D721Med (cell line): Measurements from ENCODE around the gene PTPN14.

Experiments
- DNase-seq: peaks from one replicate; pipeline ENCODE4 v3.0.0; 2011; ENCODE audit warnings: low spot score; ENCODE audit not compliant: insufficient read length
- FAIRE-seq: peaks from 2 replicates; lab custom pipeline; 2011; peaks lifted over from hg19 to GRCh38; lab: Jason Lieb, UNC
- CTCF ChIP-seq: IDR thresholded peaks from 2 replicates; pipeline ENCODE4 v1.5.1; 2012; ENCODE audit warnings: mild to moderate bottlenecking, control low read depth; ENCODE audit not compliant: insufficient read depth; ENCODE audit errors: missing control alignments

Gene PTPN14

GRCh38 chr1:214435867-214436266 lies 115.5 kb downstream of the PTPN14 start:
- FAIRE-seq: no peak
- no peak for TF ChIP-seq CTCF
- no peak for DNase-seq

- no peak for TF ChIP-seq CTCF
- DNase-seq: no peak
- FAIRE-seq: no peak
These were observed 119.2 kb downstream of the PTPN14 start for GRCh38 chr1:214432245-214432644.

- peak; percentile 80 for FAIRE-seq
- no peak for TF ChIP-seq CTCF
- DNase-seq: no peak
These were observed 121.2 kb downstream of the PTPN14 start for GRCh38 chr1:214429951-214430770.

GRCh38 chr1:214427871-214428277 lies 123.5 kb downstream of the PTPN14 start:
- FAIRE-seq: no peak
- DNase-seq: no peak

GRCh38 chr1:214426426-214426812 lies 125.0 kb downstream of the PTPN14 start:
- TF ChIP-seq CTCF: no peak
- no peak for DNase-seq
- peak; percentile 11 for FAIRE-seq

More at GRCh38 chr1:214427871-214428277, 123.5 kb downstream of the PTPN14 start:
- TF ChIP-seq CTCF: no peak

GRCh38 chr1:214425716-214426425 lies 125.5 kb downstream of the PTPN14 start:
- FAIRE-seq (no peak), DNase-seq (no peak)
- no peak for TF ChIP-seq CTCF
